ENCODE measurements around the gene ROBO1.

DNA sequence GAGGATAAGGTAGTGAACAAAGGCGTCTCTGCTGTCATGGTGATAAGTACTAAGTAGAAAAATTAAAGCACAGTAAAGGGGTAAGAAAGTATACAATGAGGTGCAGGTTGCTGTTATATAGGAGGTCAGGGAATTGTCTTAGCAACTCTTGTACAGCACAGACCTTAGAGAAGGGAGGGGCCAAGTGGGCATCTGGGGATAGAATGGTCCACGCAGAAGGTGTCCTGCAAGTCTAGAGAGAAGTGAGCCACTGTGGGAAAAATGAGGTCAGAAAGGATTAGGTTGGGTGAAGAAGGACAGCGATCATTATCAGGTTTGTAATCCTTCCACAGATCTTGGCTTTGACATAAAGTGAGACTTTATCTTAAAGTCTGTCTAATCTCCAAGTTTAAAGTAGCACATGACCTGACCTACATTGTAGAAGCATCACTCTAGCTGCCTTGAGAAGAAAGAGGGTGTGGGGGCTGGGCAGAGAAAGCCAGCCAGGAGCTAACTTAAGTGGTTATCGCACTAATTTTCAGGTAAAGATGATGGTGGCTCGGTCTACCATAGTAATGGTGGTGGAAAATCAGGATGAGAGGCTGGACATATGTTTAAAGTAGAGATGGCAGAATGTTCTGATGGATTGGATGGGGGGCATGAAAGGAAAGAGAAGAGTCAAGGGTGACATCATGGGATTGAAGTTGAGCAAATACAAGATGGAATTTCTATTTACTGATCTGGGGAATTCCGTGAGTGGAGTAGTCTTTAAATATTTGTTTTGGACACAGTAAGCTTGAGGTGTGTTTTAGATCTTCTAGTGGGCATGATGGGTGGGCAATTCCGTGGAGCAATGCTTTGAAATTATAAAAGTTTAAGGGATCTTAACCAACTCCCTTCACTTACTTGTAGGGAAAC is 919.2 kb downstream of the ROBO1 start:
- TF ChIP-seq, protein P1, sequence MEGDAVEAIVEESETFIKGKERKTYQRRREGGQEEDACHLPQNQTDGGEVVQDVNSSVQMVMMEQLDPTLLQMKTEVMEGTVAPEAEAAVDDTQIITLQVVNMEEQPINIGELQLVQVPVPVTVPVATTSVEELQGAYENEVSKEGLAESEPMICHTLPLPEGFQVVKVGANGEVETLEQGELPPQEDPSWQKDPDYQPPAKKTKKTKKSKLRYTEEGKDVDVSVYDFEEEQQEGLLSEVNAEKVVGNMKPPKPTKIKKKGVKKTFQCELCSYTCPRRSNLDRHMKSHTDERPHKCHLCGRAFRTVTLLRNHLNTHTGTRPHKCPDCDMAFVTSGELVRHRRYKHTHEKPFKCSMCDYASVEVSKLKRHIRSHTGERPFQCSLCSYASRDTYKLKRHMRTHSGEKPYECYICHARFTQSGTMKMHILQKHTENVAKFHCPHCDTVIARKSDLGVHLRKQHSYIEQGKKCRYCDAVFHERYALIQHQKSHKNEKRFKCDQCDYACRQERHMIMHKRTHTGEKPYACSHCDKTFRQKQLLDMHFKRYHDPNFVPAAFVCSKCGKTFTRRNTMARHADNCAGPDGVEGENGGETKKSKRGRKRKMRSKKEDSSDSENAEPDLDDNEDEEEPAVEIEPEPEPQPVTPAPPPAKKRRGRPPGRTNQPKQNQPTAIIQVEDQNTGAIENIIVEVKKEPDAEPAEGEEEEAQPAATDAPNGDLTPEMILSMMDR (IDR thresholded peaks at IDR 0.05): no peak
- TF ChIP-seq POLR2A (IDR thresholded peaks at IDR 0.05): no peak
